ENCODE measurements around the gene ADGRD1.
"Not testable (repeated sequence)": the region's sequence is repeated elsewhere in the genome, so short reads cannot be mapped to it uniquely, and the experiment has no call there.

The ADGRD1 gene

GRCh38 chr12:130953771-130954543 is at the start of gene ADGRD1:
Gene ADGRD1, plus strand, starts transcription at chr12:130953907. Its CDS starts 559 bp downstream, at chr12:130954466.
- peak; percentile 67 for DNase-seq (ENCODE audit: low read depth)

GRCh38 chr12:130904064-130904463 is 49.6 kb upstream of the ADGRD1 start:
- DNase-seq (ENCODE audit: low read depth): no peak

- not testable (repeated sequence) for DNase-seq (ENCODE audit: low read depth)
Observed at GRCh38 chr12:130904936-130905455, 48.7 kb upstream of the ADGRD1 start.

GRCh38 chr12:130909111-130909510 is 44.6 kb upstream of the ADGRD1 start:
- no peak for DNase-seq (ENCODE audit: low read depth)

GRCh38 chr12:130911193-130911592 is 42.5 kb upstream of the ADGRD1 start:
- no peak for DNase-seq (ENCODE audit: low read depth)

GRCh38 chr12:130911933-130912332 is 41.8 kb upstream of the ADGRD1 start:
- no peak for DNase-seq (ENCODE audit: low read depth)

GRCh38 chr12:130916241-130916911 is 37.3 kb upstream of the ADGRD1 start:
- DNase-seq (ENCODE audit: low read depth): peak; percentile 58

- no peak for DNase-seq (ENCODE audit: low read depth)
Observed at GRCh38 chr12:130917607-130918006, 36.1 kb upstream of the ADGRD1 start.

- no peak for DNase-seq (ENCODE audit: low read depth)
Observed at GRCh38 chr12:130919086-130919485, 34.6 kb upstream of the ADGRD1 start.

- no peak for DNase-seq (ENCODE audit: low read depth)
Observed at GRCh38 chr12:130920119-130920703, 33.5 kb upstream of the ADGRD1 start.

GRCh38 chr12:130920723-130921381 is 32.9 kb upstream of the ADGRD1 start:
- peak; percentile 84 for DNase-seq (ENCODE audit: low read depth)

- no peak for DNase-seq (ENCODE audit: low read depth)
Observed at GRCh38 chr12:130922511-130922953, 31.2 kb upstream of the ADGRD1 start.

GRCh38 chr12:130924966-130925665 is 28.6 kb upstream of the ADGRD1 start:
- peak; percentile 3 for DNase-seq (ENCODE audit: low read depth)

- DNase-seq (ENCODE audit: low read depth): peak; percentile 56
Observed at GRCh38 chr12:130925666-130926015, 28.1 kb upstream of the ADGRD1 start.

GRCh38 chr12:130929363-130929762 is 24.3 kb upstream of the ADGRD1 start:
- DNase-seq (ENCODE audit: low read depth): peak; percentile 50

- peak; percentile 77 for DNase-seq (ENCODE audit: low read depth)
Observed at GRCh38 chr12:130932061-130932930, 21.4 kb upstream of the ADGRD1 start.

GRCh38 chr12:130933269-130933995 is 20.3 kb upstream of the ADGRD1 start:
- DNase-seq (ENCODE audit: low read depth): no peak

GRCh38 chr12:130934753-130935152 is 19.0 kb upstream of the ADGRD1 start:
- DNase-seq (ENCODE audit: low read depth): no peak

- no peak for DNase-seq (ENCODE audit: low read depth)
Observed at GRCh38 chr12:130936561-130936960, 17.1 kb upstream of the ADGRD1 start.

GRCh38 chr12:130937063-130937462 is 16.6 kb upstream of the ADGRD1 start:
- no peak for DNase-seq (ENCODE audit: low read depth)

Data from EH (cell line).